Activated CD4-positive, alpha-beta T cell treated with anti-CD3 and anti-CD28 coated beads, Interleukin-2, amount 50 U/mL, for 16 hours (primary cell): ENCODE results near the gene IQCB1.
"Not testable (repeated sequence)": the region's sequence is repeated elsewhere in the genome, so short reads cannot be mapped to it uniquely, and the experiment has no call there.

Source experiments
- DNase-seq: peaks from one replicate; pipeline ENCODE4 v3.0.0-alpha.2; 2020

The IQCB1 gene

GRCh38 chr3:121803771-121804320, 31.0 kb downstream of the IQCB1 start:
- no peak for DNase-seq

DNA sequence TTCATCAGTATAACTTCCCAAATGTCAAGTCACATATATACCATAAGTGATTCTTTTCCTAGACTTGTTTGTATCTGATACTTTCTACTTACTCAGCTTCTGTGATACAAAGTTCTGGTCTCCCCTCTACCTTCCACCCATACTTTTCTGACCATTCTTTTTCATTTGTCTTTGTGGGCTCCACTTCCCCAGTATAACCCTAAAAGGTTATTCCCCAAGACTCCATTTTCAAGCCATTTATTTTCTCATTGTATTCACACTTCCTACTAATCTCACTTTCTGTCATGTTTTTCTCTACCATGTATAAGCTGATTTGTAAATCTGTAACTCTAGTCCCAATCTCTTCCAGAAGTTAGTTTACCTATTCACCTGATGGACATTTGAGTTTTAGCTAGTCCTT, 34.0 kb downstream of the IQCB1 start:
- DNase-seq: no peak

DNA sequence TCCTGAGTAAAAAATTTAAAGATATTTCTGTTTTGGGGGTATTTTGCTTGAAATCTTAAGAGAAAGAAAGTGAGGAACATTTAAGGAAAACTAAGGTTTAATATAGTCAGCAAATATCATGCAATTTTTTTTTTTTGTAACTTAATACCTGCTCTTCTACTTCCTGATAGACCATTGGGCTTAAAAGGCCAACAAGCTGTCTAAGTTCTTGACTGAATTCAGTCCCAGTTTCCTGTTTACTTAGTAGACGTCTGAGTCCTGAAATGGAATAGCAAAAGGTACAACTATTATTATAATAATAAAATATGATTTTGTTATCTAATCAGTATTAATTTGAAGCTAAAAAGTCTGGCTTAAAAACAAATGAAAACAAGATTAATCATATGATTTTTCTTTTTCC, 37.9 kb downstream of the IQCB1 start:
- DNase-seq: no peak

GRCh38 chr3:121794264-121794983, 40.4 kb downstream of the IQCB1 start:
- no peak for DNase-seq

- DNase-seq: no peak
Observed at GRCh38 chr3:121793078-121793477, 41.8 kb downstream of the IQCB1 start.

GRCh38 chr3:121786485-121786884, 48.4 kb downstream of the IQCB1 start:
- no peak for DNase-seq

DNA sequence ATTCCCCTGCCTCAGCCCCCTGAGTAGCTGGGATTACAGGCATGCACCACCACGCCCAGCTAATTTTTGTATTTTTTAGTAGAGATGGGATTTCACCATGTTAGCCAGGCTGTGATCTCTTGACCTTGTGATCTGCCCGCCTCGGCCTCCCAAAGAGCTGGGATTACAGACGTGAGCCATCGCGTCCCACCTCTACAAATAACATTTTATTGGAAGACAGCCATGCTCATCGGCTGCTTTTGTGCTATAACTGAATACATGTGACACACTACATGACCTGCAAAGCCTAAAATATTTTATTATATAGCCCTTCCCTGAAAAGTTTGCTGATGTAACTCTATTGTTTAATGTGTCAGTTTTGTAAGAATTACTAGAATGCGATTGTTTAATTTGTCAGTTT, 52.1 kb downstream of the IQCB1 start:
- not testable (repeated sequence) for DNase-seq

DNA sequence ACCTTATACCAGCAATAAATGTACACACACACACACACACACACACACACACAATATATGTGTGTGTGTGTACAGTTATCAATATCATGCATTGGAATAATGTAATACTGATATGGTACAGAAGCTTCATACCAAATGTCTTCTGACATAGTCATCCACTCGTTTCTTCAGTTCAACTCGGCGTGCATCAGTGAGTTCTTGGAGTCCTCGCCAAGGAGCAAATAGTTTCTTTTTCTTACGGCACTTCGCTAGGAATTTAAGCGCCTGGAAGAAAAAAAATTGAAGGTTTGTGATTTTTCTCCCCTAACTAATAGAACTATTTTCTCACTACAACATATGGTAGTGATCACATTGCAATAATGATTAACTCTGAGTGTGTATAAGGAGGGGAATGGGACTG, 53.2 kb downstream of the IQCB1 start:
- no peak for DNase-seq

DNA sequence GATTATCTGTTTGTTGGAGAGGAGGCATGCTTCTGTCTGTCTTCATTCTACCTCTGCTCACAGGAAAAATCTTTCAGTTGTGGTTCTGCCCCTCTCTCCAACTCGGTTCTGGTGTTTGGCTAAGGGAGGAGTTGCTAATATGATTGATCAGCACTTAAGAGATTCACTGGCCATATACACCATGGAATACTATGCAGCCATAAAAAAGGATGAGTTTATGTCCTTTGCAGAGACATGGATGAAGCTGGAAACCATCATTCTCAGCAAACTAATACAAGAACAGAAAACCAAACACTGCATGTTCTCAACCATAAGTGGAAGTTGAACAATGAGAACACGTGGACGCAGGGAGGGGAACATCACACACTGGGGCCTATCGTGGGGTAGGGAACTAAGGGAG, 59.8 kb downstream of the IQCB1 start:
- not testable (repeated sequence) for DNase-seq

GRCh38 chr3:121769246-121769645, 65.6 kb downstream of the IQCB1 start:
- no peak for DNase-seq

GRCh38 chr3:121768452-121768851, 66.4 kb downstream of the IQCB1 start:
- DNase-seq: no peak

GRCh38 chr3:121759541-121760202, 75.2 kb downstream of the IQCB1 start:
- DNase-seq: no peak

DNA sequence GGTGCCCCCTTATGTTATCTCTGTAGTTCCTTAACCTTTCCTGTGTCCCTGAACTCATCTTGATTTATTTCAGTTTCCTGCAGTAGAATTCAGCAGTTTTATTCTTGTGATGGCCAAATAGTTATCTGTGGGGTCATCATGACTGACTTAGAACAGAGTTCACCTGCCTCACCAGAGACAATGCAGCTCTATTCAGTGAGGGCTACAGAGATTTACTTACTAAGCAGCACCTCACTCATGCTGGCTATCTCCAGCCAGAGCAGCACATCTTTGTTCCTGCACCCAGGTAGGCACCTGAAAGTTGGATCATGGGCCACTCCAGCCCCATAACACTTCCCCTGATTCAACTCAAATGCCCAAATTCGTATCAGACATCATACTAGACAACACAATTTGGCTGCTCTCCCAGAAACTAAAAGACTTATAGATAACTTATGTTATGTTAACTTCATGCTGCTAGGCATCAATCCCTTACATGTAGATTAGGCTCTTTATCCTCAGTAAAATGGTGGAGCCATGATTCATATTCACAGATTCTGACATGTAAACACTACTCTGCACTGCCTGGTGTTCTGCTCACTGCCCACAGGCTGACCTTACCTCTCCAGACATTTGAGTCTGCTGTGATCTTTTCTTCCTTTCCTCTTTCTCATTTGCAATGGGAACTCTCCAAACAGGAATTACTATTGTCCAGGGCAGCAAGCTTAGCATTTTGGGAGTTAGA, 76.0 kb downstream of the IQCB1 start:
- no peak for DNase-seq

- DNase-seq: no peak
Observed at GRCh38 chr3:121757812-121758545, 76.9 kb downstream of the IQCB1 start.

DNA sequence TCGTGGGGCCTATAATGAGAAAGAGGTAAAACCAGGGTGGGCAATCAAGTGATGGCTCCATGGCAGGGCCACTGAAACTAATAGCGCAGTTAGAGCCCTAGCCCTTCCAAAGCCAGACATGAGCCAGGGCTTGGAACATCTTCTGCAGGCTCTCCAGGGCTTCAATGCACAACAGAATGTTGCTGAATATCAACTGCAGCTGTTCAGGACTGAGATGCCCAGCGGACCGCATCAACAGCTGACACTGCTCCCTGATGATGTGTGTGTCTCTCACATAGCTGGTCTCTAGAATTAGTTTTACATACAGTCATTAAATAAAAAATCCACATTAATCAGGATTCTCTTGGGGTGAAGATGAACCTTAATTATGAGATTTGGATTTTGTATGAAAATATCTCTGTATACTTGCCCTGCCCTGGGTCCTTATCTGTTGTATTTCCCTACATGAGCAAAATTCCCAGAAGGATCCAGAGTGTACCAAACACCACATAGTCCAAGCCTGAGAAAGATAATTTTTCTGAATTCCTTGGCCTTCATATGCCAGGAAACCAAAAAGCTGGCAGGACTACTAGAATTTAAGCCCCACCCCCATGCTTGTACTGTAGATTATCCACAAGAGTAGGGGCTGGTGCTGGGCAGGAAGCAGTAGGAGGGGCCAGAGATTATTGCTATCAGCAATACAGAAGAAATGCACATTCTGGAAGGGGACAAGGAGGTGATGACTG, 77.6 kb downstream of the IQCB1 start:
- DNase-seq: no peak

DNA sequence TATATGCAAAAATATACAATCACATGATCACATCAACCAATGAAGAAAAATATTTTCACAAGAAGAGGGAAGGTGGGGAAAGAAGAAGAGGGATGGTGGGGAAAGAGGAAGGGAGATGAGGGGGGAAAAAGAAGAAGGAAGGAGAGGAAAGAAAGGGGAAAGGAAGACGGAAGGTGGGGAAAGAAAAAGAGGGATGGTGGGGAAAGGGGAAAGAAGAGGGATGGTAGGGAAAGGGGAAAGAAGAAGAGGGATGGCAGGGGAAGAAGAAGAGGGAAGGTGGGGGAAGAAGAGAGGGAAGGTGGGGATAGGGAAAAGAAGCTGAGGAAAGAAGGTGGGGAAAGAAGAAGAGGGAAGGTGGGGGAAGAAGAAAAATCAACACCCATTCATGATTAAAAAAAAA, 82.1 kb downstream of the IQCB1 start:
- DNase-seq: no peak

DNA sequence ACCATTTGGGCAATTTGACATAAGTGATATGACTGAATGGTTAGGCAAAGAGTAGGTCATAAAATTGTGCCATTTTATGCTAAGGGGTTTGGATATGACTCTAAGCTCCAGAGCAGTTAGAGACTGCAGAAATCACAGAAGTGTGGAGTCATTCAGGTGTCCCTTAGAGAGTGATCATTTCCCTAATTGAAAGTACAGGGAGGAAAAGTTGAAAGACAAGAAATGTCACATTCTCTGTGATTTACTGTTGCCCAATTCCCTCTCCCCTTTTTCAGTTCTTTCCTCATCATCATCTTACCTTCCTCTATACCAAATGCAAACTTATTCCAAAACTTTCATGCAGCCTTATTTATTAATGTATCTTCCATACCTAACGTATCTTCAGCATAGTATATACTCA, 82.6 kb downstream of the IQCB1 start:
- DNase-seq: no peak

DNA sequence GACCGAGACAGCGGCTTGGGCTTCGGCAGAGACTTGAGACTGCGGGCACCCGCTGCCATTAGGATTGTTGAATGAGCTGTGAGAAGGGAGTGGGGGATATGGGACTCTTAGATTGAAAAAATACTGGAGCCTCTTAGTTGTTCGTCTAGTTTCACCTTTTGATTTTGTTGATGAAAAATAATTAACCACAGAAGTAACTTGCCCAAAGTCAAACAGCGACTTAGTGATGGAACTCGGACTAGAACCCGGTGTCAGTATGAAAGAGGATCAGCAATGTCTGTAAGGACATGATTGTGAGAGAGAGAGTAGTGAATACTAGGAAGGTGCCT, 84.8 kb downstream of the IQCB1 start:
- DNase-seq: no peak

GRCh38 chr3:121749276-121750086, 85.4 kb downstream of the IQCB1 start, which contains the start of gene GOLGB1:
Gene GOLGB1 (minus strand): TSS chr3:121749741. CDS start chr3:121730971, 18,770 bp downstream.
- peak; percentile 99 for DNase-seq

GRCh38 chr3:121748680-121749275, 86.1 kb downstream of the IQCB1 start:
- DNase-seq: peak; percentile 52

DNA sequence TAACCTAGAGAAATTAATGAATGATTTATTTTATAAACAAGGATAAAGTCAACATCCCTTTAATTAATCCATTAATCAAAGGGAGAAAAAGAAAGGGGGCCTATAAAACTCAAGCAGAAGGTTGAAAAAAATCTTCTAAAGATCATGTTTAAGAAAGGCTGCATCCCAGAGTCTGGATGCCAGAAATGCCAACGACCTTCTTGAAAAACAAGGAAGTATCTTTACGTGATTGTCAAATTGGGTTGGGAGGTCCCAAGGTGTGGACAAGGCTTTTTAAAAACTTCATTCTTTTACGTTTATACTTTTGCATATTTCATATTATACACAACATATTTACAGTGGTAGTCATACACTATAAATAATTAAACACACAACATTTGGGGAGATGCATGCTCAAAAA, 86.9 kb downstream of the IQCB1 start:
- DNase-seq: no peak
